Raji (cell line): ENCODE results near the gene LGALS16.
A peak's percentile ranks its signal among the peaks of the same experiment; 100 is the strongest.

Source experiments
- POLR2A ChIP-seq: IDR thresholded peaks from 2 replicates; pipeline ENCODE4 v1.6.1; 2011; ENCODE audit warnings: low read depth, low read length, control low read depth; ENCODE audit not compliant: insufficient read depth

The LGALS16 gene

DNA sequence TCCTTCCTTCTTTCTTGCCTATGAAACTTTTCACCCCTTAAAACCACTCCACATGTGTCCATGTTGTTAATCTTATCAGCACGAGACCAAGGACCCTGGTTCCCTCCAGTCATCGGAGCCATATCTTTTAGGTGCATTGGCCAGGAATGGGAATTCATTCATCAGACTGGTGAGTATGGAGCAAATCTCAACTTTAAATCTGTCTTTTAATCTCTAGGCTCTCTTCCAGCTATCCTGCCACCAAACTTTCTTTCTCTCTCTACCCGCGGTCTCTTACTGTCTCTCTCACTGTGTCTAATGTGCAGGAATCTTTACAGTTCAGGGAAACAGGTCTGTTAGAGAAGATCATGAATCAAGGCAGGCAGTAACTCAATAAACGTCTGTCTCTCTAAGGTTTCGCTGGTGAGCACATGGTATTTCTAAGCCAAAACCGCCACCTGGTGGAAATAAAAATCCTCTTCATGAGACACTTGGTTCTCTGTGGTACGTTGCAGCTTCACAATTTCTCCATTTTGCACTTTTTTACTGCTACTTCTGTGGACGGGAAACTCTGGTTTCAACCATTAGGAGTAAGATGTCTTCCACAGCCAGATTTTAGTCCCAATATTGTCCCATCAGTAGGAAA, 16.1 kb downstream of the LGALS16 start:
- TF ChIP-seq POLR2A: no peak

DNA sequence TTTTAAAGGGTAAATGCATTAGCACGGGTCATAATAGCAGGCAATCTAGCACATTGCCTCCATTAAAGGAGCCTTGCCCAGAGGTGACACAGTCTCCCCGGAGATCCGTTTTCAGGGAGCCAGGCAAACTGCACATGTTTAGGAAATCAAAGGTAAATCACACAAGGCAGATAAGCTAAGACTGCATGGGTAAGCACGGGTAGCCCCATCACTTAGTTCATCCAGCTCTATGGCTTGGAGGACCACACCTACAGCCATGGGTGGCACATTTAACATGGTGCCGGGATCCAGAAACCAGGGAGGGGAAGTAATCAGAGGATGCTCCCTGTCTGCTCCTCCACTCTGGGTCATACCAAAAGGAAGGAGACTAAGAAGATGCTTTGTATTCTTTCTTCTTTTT, 16.8 kb downstream of the LGALS16 start:
- TF ChIP-seq POLR2A: no peak

DNA sequence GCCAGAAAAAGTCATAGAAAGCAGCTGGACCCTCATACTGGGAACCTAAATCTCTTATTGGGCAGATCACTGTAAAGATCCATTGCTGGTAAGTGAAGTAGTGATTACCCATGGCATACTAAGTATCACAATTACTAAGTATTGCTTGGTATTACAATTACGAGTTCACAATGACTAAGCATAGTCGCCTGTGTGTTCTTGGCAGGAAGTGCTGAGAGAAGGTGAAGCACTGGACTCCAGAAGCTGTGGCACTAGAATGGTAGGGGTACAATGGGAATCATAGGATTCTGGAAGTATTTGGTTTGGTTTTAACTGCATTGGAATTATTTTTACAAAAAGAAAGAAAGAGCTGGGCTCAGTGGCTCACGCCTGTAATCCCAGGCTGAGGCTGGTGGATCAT, 20.3 kb downstream of the LGALS16 start:
- TF ChIP-seq POLR2A: no peak

DNA sequence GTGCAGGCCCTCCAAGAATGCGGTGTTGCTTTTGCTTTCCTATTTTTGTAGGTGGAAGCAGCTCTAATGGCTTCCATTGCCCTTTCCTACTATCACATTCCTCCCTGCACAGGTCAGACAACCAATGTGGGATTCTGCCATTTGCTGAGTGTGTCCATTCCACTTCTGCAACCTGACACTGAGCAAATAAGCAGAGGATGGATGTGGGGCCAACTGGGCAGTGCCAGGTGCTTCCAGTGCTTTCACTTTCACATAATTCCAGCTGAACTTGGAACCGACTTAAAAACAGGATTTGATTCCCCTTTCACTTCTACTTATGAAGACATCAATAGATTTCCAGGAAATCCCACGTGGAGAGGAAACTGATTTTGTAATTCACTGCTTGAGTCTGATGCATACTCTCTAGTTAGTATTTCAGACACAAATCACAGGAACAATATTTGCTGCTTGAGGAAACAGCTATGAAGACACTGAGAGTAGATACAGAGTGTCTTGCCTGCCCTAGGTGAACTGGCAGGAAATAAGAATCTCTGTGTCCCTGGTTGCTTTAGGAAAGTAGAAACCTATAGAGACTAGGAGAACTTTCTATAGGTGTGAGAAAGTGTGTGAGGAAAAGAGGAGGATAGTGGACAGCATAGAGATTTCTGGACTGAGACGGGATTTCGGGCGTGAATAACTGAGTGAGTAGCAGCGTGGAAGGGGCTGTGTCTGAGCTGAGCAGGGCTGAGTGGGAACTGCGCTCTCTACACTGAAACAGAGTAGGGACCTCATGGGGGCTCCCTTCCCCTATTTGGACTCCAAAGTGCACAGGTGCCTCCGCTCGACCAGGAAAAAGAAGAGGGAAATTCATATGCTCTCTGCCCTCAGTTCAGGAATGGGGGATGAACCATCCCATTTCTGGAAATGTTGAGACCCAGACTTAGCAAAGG, 22.5 kb downstream of the LGALS16 start:
- TF ChIP-seq POLR2A: no peak

DNA sequence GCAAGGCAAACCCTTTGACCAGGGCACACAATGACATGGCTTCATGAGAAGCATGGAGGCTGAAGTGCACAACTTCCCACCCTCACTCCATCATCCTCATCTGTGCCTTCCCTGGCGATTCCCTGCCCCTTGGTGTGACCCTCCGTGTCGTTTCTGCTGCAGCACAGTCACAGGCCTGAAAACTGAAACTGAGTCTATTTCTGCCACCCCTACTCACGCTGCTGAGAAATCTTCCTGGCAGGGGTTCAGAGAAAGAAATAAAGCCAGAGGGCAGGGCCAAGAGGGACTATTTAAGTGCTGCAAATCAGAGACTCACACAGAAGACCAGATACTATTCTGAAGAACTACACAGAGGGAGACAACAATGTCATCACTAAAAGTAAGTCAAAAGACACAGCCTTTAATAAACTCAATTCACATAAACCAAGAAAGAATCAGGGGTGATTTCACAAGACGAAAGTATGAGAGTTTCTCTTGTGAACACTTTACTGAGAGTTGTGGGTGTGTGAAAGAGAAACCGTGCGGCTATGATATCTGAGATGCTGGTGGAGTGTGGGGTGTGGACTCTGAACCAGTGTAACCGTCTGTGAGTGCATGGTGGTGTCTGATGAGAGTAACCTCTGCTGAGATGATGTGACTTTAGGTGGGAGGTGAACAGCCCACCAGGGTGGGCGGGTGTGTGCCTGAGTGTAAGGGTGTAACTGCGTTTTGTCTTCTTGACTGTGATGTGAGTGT, 23.5 kb downstream of the LGALS16 start:
- peak; percentile 37; the same call in 1 of the 2 replicates for TF ChIP-seq POLR2A

DNA sequence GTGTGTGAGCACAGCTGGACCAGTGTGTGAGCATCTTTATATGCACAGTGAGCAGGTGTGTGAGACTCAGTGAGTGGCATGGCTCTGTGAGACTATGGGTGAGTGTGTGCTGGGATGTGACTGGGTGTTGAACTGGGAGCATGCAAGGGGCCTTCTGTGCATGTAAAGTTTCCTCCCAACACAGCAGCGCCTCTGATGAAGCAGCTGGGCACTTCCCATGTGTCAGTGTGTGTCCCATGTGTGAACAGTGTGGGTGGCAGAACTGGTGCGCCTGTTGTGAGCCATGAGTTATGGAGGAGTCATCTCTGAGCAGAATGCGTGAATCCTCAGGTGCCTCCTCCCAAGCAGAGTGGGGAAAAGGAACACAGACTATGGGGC, 24.1 kb downstream of the LGALS16 start:
- TF ChIP-seq POLR2A: no peak

DNA sequence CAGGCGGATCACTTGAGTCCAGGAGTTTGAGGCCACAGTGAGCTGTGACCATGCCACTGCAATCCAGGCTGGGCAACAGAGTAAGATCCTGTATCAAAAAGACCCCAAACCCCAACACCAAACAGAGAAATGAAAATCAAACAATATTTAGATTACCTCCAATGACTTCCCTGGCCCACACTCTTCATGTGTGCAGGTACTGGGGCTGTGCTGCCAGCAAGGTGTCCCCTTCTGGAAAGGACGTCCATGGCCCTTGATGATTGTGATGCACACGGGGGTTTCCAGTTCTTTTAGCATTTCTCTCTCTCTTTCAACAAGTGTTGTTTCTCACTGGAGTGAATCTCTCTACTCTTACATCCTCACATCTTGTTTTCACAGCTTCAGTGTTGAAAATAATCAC, 24.9 kb downstream of the LGALS16 start:
- TF ChIP-seq POLR2A: no peak

DNA sequence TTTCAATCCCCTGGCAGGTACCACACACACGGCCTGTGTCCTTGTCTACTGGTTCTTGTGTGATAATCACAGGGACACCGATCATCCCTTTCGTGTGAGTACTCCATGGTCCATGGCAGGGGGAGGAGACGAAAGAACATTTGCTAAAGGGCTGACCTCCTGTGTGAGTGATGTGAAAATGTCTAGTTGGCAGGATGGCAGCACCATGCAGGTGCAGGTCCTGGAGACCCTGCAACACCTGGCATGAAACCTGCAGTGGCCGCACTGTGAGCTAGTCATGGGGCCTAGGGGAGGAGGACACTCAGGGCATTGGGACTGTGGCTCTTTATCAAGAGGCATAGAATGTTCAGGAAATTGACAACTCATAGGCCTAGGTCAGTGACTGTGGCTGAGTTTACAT, 25.7 kb downstream of the LGALS16 start:
- TF ChIP-seq POLR2A: no peak

DNA sequence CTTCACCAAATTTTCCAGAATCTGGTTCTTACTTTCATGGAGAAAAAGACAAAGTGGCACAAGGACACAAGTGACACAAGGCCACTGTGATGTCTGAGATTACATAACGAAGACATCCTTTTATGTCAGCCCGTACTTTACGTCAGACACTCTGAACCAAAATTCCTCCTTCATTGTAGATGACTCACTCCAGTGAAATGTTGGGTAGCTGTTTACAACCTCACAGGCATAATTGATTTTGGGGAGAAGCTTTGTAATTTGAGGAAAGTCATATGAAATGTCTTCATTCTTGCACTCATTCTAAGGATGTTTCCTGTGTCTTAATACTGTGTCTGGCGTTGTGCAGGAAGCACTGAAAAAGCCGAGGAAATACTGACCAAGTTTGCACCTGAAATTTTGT, 28.6 kb downstream of the LGALS16 start:
- TF ChIP-seq POLR2A: no peak

DNA sequence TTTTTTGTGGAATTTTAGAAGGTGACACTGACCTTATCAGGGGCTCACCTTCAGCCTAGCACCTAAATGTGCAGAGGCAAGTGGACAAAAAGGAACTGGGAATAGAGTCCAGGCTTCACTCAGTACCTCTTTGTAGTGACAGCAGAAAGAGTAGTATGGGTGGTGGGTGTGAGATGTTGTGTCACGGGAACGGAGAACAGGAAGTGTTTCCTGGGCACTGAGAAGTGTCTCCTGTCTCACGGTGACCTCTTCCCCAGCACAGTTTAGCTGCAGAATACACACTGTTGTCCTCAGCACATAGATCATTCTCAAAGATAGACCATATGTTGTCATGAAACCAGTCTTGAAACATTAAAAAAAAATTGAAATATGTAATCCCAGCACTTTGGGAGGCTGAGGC, 31.0 kb downstream of the LGALS16 start:
- no peak for TF ChIP-seq POLR2A

DNA sequence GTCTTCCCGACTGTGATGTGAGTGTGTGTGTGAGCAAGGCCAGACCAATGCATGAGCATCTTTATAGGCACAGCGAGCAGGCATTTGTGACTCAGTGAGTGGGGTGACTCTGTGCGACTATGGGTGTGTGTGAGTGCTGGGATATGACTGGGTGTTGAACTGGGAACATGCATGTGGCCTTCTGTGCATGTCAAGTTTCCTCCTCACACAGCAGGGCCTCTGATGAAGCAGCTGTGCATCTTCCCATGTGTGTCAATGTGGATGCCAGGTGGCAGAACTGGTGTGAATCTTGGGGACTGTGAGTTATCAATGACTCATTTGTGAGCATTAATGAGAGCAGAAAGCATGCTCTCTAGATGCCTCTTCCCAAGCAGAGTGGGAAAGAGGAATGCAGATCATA, 36.5 kb downstream of the LGALS16 start:
- no peak for TF ChIP-seq POLR2A

DNA sequence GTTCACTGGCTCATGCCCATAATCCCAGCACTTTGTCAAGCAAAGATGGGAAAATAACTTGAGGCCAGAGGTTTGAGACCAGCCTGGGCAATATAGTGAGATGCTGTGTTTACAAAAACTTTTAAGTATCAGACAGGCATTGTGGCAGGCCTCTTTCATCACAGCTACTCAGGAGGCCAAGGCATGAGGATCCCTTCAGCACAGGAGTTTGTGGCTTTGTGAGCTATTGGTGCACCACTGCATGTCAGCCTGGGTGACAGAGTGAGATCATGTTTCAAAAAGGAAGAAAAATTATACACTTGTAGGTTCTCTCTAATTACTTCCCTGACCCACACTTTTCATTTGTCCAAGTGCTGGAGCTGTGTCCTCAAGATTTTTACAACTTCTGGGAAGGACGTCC, 37.1 kb downstream of the LGALS16 start:
- no peak for TF ChIP-seq POLR2A

DNA sequence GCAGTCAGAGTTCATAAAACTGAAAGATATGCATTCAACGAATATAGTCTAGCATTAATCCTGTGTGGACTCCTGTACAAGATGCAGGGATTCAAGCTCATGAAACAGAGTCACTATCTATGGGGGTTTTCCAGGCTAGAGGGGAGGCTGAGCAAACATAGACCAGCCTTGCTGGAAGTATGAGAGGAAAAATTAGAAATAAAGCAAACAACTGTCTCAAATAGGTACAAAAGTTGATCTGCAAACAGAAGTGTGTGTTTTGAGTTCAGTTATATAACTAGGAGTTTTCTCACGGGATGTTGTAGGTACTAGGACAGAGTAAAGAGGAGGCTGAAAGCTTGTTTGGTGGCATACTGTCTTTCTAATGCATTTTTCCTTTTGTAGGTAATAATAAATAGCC, 40.0 kb downstream of the LGALS16 start:
- TF ChIP-seq POLR2A: no peak

DNA sequence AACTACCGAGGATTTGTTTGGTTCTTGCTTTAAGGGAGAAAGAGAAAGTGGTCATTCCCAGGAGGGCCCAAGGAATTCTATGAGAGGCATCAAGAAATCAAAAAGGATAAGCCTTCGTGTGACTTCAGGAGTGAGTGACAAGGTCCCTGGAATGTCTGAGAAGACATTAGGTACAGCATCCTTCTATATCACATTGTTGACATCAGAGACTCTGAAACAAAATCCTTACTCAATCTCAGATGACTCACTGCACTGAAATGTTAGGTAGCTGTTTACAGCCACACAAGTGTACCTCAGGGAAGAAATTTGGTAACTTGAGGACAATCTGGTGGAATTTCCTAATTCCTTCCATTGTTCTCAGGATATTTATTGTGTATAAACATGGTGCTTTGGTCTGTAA, 40.7 kb downstream of the LGALS16 start:
- TF ChIP-seq POLR2A: no peak

DNA sequence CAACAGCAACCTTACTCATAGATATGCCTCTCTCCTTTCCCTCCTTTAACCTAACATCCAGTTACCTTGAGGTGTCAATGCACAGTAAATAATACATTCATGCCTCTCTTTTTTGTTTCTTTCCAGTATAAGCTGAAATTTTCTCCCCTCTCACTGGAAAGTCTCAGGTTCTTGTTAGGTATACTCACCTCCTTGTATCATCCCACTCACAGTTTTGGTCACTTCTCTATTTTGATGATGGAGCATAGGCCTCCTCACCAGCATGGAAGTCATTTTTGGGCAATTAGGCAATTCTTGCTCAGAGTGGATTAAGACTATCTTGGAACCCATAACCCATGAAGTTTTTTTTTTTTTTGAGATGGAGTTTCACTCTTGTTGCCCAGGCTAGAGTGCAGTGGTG, 42.8 kb downstream of the LGALS16 start:
- no peak for TF ChIP-seq POLR2A

DNA sequence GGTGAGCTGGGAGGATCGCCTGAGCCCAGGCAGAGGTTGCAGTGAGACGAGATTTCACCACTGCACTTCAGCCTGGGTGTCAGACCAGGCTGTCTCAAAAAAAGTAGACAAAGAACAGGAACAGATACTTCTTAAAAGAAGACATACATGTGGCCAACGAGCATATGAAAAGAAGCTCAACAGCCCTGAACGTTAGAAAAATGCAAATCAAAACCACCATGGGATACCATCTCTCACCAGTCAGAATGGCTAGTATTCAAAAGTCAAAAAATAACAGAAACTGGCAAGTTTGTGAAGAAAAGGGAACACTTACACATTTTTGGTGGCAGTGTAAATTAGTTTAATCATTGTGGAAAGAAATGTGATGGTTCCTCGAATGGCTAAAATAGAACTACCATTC, 45.6 kb downstream of the LGALS16 start:
- TF ChIP-seq POLR2A: peak; percentile 42; the same call in 1 of the 2 replicates

DNA sequence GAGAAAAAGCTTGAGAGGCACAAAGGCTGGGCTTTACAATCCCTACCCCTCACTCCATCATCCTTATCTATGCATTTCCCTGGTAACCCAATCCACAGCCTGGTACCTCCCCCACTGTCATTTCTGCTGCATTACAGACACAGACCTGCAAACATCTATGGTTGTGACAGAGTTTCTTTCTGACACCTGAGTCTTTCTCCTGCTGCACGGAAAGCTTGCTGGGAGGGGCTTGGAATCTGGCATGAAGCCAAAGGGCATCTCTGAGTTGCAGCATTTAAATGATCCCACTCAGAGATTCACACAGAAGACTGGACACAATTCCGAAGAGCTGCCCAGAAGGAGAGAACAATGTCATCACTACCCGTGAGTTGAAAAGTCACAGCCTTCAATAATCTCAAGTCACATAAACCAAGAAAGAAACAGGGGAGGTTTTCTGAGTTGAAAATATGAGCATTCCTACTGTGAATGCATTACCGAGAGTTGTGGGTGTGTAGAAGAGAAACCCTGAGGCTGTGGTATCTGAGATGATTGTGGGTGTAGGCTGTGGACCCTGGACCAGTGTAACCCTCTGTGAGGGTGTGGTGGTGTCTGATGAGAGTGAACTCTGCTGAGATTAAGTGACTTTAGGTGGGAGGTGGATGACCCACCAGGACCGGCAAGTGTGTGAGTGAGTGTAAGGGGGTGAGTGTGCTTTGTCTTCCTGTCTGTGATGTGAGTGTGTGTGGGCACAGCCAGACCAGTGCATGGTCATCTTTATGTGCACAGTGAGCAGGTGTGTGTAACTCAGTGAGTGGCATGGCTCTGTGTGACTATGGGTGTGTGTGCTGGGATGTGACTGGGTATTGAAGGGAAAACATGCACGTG, 48.7 kb downstream of the LGALS16 start, which contains the start of gene LGALS14:
Gene LGALS14 (plus strand): TSS at position 301 of the 864 bp plus-strand sequence. CDS start 48 bp downstream, at position 349.
- no peak for TF ChIP-seq POLR2A
